Activated naive CD4-positive, alpha-beta T cell treated with anti-CD3 and anti-CD28 coated beads, Interleukin-2, amount 50 U/mL, for 16 hours (primary cell): ENCODE data around the gene PGAP1.
A peak's percentile ranks its signal among the peaks of the same experiment; 100 is the strongest.
"Not testable (repeated sequence)": the region's sequence is repeated elsewhere in the genome, so short reads cannot be mapped to it uniquely, and the experiment has no call there.

Experiments used
- DNase-seq: peaks from one replicate; pipeline ENCODE4 v3.0.0-alpha.2; 2020

The PGAP1 gene

DNA sequence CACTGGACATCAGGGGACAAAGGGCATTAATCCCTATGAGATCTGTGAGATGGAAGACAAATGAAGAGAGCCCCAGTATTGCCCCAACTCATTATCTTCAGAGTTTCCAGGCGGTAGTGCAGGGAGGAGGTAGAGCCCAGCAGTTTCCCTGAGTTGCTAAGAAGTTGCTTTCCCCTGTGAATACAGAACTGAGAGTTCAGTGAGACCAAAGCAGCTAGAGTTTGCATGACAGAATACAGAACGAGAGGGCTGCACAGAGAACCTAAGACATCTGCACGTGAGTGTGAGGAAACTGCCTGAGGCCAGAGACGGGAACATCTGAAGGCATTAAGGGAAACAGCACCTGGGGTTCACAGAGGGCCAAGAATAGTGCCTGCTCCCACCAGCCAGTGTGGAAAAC, 18.1 kb upstream of the PGAP1 start:
- DNase-seq = no peak

DNA sequence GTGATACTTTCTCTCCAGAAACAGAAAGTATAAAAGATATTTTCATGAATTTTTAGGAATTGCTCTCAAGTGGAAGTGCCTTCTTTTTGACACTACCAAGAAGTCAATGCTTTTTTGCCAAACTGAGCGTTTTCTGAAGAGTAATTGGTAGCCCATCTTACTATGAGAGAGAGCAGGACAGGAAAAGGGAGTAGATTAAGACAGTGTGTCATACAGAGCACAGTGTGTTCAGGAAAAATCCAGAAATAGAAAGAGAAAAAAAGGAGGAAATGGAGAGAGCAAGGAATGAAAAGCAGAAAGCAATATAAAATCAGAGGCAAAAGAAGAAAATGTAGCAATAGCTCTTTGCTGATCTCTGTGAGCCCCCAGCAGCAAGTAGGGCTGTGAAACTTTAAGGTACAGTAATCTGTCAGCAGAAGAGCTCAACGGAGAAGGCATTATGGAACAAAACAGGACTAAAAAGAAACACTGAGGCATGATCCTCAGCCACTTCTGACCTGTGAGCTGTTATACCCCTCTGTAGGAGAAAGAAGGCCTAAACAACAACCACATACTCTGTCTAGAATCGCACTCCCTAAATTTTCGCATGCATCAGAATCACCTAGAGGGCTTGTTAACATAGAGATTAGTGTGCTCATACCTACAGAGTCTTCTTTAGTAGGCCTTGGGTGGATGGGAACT, 15.0 kb upstream of the PGAP1 start:
- no peak for DNase-seq

DNA sequence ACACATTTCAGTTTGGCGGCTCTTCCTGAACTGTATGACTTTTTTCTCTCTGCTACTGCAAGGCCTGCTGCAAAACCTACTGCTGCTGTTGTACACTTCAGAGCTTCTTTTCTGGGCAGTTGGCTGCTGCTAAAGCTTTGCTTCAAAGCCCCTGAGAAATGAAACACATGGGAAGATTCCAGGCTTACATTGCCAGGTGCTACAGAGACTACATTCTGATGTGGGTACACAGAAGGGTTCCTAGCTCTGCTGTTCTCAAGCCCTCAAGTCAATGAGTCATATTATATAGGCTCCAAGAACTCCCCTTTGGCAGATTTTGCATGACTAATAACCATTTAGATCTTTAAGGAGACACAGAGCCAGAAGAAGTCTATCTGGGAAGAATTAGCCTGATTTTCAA, 12.9 kb upstream of the PGAP1 start:
- DNase-seq = no peak

DNA sequence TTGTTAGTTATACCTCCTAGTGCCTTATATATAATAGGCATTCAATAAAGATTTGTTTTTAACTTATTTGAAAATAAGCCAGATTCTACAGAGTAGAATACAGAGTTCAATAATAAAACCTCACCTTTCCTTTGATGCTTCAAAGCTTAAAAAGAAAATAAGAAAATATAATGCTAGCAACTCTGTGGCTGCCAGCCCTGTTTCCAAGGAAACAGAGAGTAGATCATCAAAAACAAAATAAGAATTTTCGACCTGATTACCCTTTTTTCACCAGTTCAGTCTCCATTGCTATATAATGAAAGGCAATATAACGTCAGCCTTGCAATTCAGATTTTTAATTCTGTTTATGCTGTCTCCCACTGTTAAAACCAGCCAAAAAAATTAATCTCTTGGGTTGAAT, 8.9 kb upstream of the PGAP1 start:
- no peak for DNase-seq

DNA sequence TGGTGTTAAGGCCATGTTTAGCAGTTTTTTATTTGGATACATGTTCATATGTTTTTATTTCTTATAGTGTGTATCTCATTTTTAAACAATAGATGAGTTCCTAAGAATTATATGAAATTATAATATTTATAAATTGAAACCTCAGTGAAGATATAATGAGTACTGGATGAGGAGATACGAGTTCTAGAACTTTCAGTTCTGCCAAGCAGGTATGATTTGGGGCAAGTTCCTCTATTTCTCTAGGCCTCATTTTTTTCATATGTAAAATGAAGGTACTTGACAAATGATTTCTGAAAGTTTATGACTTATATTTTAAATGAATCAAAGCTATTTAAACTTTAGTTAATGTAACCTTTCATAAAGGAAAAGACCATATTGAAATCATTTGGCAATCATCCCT, 8.2 kb upstream of the PGAP1 start:
- DNase-seq = no peak

DNA sequence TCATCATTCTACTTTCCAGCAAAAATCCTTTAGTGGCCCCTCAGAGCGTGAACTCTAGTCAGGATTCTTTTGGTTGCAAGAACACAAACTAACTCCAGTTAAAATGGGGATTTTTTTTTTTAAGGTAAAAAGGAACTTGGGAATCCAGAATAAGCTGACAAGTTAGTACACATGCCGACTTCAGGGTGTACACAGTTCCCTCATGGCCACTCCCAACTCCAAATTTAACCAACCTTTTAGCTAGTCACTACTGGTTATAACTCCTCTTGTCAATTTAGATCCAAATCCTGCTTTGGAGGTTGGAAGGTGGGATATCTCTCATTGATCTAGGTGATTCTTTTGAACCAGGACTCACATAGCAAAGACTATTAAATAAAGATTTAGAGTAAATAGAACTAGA, 5.0 kb upstream of the PGAP1 start:
- DNase-seq = no peak

DNA sequence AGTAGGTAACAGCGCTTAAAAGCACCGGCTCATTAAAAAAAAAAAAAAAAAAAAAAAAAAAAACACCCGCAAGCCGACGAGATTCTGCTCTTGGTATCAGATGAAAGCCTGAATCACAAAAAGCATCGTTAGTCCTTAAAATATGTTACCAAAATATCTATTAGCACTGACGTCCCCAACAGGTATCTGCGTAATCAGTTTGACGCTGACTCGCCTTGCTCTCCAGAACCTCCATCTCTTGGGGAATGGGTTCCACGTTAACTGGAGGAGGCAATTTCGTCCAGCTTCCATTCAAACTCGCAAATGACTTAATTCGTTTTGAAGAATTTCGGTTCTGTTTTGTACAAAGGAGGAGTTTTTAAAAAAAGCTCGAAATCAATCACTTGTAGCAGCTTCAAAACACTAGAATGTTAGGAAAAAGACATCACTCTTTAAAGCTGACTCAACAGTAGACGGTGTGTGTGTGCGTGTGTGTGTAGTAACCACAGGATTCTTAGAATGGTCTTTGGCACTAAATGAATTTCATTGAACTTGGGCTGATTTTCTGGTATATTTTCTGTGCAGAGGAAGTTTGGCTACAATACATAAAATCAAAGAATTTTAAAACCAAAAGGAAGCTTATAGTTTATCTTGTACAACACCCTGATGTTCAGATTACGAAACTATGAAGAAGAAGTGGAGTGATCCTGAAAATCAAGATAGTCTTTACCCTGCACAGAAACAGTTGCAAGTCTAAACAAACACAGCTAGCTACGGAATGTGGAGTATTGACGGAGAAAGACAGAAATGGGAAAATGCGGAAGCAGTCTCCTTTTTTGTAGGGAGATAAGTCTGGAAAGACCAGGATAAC, 1.1 kb upstream of the PGAP1 start:
- DNase-seq = peak; percentile 56

DNA sequence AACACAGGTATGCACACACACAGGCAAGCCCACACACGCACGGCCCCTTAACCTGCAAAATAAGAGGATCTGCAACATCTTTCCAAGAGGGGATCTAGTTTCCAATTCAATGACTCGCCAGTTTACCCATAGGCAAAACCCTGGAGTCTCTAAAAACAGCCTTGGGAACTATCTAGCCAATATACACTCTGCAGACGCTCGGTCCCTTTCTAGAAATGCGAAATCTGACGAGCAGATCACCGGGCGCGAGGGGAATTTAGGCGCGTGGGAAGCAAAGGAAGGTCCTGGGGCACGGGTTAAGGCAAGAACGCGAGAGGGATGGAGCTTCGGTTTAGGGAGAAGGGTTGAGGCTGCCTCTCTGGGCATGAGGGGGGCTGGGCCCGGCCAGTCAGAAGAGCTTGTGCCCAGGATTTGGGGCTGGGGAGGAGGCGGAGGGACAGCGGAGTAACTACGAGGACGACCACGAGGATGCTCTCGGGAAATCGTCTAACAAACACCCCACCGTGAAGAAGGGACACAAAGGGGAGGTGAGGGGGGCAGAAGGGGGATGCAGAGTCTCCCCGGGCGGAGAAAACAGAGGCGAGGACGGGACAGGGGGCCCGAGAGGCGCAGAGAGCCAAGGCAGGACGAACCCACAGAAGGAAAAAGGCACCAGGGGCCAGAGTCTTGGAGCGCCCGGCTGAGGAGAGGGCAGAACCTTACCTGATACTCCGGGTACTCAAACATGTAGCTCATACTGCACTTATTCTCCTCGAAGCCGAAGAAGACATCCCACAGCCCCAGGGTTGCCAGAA, 542 bp downstream of the PGAP1 start:
- DNase-seq = peak; percentile 31

DNA sequence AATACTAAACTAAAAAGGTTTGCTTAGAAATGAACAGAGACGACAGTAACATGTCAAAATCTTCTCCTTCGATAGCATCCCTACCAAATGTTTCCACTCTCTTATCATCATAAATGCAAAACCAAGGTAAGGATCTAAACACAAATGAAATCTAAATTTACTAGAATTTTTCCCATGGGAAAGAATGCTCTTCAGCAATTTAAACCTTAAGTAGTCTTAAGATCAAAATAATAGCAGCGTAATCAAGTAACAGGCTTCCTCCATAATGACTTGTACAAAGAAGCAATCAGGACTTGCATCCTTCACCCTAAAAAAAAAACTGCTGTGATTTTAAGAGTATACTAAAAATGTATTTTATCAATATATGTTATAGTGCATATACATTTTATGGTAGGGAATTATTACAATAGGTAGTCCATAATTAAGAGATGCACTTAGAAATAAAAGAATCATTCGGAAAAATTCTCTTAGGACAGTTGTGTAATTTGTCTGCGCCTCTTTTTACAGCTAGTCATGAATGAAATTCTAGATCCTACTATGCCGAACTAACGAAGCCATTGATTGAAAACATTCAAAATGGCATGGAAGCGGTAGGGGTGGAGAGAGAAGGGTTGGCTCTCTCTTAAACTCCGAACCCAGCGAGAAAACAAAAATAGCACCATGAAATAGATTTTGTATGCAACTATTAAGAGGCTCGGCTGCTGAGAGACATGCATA, 1.3 kb downstream of the PGAP1 start:
- no peak for DNase-seq

DNA sequence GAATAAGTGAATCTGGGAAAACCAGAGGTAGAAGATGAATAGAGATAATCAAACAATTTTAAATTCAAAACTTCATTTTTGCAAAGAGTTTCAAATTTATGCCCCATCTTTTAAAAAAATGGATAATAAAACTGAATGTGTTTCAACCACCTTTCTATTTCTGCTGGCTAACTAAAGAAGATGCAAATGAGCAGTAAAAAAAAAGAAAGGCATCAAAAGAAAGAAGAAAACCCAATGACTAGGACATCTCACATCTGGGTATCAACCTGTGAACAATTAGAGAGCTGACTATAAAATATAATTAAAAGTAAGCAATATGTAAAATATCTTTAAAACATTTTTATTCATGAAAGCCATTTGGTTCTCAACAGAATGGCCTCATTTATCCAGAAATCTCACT, 2.5 kb downstream of the PGAP1 start:
- DNase-seq = no peak

DNA sequence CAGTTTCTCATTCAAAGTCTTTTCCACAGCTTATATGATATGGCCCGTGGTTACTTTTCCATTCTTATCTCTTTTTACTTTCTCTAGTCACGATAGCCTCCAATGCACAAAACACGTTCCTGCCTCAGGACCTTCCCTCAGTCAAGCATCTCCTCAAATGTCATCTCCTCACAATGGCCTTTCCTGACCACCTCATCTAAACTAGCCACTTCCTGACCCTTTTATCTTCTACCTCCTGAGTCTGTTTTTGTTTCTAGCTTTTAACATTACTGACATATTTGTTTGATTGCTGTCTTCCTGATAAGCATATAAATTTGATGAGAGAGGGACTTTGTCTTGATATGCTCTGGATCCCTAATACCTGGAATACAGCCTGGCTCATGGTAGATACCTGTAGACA, 7.6 kb downstream of the PGAP1 start:
- DNase-seq = no peak

DNA sequence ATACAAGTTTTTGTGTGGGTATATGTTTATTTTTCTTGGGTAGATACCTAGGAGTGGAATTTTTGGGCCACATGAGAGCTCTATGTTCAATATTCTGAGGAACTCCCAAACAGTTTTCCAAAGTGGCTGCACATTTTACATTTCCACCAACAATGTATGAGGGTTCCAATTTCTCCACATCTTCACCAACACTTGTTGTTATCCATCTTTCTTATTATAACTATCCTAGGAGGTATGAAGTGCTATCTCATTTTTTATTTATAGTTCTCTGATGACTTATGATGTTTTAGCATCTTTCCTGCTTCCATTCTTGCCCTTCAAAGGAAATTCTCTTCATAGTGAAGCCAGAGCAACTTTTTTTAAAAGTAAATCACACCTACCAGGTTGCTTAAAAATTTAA, 8.7 kb downstream of the PGAP1 start:
- no peak for DNase-seq

DNA sequence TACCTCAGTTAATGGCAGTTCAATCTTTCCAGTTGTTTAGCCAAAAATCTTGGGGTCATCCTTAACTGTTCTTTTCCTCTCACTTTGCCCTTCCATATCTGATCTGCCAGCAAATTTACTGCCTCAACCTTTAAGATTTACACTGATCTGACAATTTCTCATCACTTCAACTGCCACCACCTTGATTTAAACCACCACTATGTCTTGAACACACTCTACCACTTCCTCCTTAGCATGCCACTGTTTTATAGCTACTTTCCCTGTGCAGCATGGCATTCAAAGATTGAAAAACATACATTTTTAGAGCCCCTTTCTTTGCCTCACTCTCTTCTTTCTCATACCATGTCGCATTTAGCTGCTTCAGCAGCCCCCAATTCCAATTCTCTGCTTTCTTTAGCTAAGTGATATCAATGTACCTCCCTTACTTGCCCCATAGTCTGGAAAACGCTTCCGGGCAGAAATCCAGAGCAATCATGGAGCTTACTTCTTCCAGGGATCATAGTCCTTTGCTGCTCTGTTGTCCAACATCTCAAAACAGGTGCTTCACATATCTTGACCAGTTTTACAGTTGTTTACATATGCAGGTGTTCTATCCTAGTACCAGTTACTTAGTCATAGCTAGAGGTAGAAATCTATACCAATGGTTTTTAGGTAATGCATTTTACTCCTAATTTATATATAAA, 10.9 kb downstream of the PGAP1 start:
- DNase-seq = no peak

DNA sequence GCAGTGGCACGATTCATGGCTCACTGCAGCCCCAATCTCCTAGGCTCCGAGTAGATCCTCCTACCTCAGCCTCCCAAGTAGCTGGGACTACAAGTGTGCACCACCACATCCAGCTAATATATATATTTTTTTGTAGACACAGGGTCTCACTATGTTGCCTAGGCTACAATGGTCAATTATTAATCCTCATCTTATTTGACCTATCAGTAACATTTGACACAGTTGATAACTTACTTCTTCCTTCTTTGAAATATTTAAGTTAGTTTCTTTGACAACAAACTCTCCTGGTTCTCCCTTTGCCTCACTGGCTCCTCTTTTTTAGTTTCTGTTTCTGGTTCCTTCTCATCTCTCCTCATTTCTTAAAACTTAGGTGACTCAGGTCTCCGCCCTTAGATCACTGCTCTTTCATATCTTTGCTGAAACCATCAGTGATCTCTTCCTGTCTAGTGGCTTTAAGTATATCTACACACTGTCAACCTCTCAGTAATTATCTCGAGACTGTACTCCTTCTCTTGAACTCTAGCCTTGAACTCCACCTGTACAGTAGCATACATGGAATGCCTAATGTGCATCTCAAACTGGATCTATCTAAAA, 11.5 kb downstream of the PGAP1 start:
- DNase-seq = peak; percentile 14

DNA sequence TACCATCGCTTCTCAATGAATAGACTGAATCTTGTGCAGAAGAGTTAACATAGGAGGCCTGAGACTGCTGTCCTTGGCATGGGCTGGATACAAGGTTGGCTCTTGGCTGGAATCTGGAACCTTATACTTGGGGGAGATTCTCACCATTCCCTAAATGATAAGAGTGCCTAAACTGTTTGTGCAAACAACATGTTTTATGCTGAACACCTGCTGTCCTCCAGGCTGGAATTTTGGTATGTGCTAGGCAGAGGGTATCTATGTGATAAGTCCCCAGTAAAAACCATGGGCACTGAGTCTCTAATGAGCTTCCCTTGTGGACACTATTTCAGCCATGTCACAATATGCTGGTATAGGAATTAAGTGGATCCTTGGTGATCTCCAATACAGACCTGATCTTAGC, 12.8 kb downstream of the PGAP1 start:
- no peak for DNase-seq

DNA sequence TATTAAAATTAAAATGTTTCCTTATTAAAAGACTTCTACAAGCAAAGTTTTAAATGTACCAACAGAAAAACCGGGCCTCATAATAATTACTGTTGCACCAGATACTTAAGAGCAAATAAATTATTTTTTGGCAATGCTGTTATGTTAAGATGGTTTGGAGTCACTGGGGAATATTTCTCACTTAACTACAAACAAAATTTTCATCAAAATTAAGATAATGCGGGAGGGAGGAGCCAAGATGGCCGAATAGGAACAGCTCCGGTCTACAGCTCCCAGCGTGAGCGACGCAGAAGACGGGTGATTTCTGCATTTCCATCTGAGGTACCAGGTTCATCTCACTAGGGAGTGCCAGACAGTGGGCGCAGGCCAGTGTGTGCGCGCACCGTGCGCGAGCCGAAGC, 21.1 kb downstream of the PGAP1 start:
- not testable (repeated sequence) for DNase-seq

DNA sequence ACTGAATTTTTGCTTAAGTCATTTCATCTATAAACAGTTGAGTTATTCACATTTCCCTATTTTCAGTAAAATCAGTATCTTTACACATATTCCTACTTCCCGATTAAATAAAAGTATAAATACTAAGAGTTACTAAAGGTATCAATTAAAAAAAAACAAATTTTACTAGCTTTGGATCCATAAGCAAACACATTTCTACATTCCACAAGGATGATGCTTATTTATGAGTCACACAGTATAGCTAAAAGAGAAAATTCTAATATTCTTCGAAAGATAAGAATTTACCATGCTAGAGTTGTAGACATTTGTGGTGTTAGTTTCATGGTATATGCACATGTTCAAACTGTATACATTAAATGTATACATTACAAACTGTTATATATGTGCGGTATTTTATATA, 23.7 kb downstream of the PGAP1 start:
- no peak for DNase-seq

DNA sequence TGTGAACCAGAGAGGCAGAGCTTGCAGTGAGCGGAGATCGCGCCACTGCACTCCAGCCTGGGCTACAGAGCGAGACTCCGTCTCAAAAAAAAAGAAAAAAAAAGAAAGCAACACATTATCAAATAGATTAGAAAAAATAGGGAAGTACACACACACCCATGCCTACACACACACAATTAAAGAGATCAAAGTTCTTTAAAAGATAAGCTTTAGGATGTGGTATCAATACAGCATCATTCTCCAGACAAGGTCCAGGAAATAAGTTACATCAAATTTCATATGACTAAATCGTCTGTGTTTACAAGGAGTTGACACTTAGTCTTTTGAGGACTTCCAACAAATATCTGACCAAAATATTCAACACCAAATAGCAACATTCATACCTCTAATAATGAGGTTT, 25.7 kb downstream of the PGAP1 start:
- DNase-seq = no peak

DNA sequence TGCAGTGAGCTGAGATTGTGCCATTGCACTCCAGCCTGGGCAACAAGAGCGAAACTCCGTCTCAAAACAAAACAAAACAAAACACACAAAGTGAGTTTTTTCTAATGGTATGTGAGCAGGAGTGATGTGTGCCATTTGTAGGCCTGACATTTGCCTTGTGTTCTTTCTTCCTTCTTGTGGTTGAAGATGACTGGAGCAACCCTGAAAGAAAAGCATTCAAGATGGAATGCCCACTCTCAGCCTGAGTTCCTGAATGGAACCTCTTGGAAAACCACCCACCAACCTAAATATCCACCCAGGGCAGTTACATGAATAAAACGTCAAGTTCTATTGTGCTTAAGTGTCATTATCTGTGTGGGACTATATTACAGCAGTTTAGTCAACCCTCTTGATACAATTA, 26.5 kb downstream of the PGAP1 start:
- DNase-seq = no peak

DNA sequence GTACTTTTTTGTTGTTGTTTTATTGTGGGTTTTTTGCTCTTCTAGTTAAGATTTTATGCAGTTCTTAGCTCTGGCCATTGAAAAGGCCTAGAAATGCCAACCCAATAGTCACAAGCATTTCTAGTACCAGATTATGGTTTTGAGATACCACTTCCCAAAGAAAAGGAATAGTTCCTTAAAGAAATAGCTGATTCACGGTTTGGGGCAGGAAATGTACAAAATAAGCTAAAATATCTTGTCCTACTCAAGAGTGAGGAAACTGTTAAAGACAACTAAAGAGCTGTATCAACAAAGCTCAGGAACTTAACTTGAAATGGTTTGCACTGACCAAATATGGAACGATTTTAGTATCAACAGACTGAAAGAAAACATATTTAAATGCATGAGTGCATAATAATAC, 35.4 kb downstream of the PGAP1 start:
- DNase-seq = no peak

DNA sequence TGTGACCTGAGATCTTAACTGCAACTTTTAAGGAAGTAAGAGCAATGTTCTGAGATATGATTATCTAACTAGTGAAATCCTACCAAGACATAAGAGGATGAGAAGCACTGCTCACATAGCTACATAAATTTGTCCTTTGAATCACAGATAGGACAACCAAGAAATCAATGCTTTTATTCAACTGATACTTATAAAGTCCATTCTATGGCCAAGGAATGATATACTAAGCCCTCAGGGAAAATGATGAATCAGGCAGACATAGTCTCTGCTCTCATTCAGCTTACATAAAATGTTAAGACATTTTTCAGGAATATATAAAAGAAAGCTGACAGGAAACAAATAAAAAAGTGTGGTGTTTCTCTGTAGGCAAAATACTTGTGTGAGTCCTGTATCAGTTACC, 39.1 kb downstream of the PGAP1 start:
- no peak for DNase-seq

DNA sequence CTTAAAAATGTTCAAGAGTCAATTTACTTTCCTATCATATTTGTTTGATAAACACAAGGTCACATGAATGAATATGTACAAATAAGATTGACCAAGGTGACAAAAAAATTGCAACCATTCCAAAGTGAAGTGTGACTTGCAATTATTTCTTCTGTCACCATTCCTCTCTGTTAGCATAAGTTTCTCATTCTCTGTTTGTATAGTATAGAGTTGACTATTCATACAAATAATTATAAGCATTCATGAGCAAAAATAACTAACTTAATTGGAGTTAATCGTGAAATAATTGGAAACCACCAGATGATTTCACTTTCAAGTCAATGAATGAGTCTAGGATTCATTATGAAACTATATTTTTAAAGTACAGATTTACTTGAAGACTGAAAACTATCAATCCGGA, 42.1 kb downstream of the PGAP1 start:
- DNase-seq = no peak
